ENCODE results near the gene EFCAB14.
"Not testable (repeated sequence)": the region's sequence is repeated elsewhere in the genome, so short reads cannot be mapped to it uniquely, and the experiment has no call there.

The EFCAB14 gene

DNA sequence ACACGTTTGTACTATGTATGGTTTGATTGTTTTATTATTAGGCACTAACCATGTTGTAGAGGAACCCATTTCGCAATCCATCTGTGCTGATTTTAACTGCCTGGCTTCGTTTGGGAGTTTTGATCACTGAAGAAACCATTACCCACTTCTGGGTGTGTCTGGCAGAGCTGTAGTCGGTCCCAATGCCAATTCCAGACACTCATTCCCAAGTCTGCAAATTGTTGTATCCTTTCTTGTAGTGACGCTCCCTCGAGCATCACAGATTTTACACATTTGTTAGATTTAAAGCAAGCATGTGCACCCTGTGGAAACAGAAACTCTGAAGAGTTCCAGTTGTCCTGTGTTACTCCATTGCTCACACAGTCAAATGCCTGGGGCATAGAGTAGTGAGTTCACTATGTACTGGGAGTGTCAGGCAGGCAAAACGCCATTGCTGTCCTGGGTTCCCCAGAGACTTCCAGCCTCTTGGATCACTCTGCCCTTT lies 31.0 kb upstream of the EFCAB14 start:
- Histone ChIP-seq H3K27me3 (replicated peaks; ENCODE audit: control insufficient read depth, insufficient read depth, low read length) (0 out of 2 replicates have a peak, but pooled peaks cover 2% of the 10 kb centered on the region), H3K4me3 (replicated peaks; ENCODE audit: low read depth, low read length) (no peak overlapping the region), H3K36me3 (ENCODE audit: control insufficient read depth, insufficient read depth, low read length) (no peaks in the 10 kb centered on the region)
- TF ChIP-seq, protein P1, sequence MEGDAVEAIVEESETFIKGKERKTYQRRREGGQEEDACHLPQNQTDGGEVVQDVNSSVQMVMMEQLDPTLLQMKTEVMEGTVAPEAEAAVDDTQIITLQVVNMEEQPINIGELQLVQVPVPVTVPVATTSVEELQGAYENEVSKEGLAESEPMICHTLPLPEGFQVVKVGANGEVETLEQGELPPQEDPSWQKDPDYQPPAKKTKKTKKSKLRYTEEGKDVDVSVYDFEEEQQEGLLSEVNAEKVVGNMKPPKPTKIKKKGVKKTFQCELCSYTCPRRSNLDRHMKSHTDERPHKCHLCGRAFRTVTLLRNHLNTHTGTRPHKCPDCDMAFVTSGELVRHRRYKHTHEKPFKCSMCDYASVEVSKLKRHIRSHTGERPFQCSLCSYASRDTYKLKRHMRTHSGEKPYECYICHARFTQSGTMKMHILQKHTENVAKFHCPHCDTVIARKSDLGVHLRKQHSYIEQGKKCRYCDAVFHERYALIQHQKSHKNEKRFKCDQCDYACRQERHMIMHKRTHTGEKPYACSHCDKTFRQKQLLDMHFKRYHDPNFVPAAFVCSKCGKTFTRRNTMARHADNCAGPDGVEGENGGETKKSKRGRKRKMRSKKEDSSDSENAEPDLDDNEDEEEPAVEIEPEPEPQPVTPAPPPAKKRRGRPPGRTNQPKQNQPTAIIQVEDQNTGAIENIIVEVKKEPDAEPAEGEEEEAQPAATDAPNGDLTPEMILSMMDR (IDR thresholded peaks at IDR 0.05; ENCODE audit: insufficient read depth, low read length, poor library complexity, severe bottlenecking): no peak
- DNase-seq (ENCODE audit: extremely low read depth, insufficient read length): no peak

DNA sequence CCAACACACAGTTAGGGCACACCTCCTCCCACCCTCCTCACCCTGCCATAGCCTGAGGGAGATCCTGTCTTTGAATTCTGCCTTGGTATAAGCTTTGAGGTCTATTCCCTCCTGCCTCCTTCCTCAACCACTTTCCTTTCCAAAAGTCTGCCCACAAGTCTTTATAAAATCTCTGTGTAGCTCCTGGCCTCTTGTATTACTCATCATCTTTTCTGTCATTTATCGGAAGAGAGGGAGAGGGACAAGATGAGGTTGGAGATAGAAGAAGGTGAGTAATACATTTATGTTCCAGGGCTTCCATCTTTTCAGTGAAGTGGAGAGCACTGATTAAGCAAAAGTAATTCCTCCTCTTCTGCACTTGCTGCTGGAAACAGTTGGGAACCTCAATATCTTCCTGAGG lies 30.5 kb upstream of the EFCAB14 start:
- TF ChIP-seq, protein P1 (IDR thresholded peaks at IDR 0.05; ENCODE audit: insufficient read depth, low read length, poor library complexity, severe bottlenecking): no peak
- DNase-seq (ENCODE audit: extremely low read depth, insufficient read length): no peak
- H3K27me3 ChIP-seq (replicated peaks; ENCODE audit: control insufficient read depth, insufficient read depth, low read length): 0 out of 2 replicates have a peak, but pooled peaks cover 2% of the 10 kb centered on the region
- H3K36me3 ChIP-seq (ENCODE audit: control insufficient read depth, insufficient read depth, low read length): no peaks in the 10 kb centered on the region
- H3K4me3 ChIP-seq (replicated peaks; ENCODE audit: low read depth, low read length): no peak overlapping the region

DNA sequence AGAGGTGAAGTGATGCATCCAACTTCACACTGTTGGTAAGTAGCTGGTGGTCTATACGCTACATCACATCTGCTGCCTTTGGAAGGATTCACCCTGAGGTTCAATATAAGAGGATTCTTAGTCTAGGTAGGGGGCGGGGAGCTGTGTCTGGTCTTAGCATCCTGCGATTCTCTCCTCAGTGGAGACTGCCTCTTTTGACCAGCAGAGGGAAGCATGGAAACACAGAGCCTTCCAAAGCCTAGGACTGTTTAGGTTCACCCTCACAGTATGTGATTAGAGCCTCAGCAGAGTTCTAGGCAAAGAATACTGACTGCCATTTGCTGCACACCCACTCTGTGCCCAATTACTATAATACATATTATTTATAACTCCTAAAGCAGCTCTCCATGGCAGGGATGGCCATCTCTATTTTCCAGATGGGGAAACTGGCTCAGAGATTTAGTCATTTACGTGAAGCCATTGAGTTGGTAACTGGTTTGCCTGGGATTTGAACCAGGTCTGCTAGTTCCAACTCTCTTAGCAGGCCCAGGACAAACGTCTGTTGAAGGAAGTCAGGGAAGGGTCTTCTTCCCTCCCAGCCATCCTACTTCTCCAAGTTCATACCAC lies 28.9 kb upstream of the EFCAB14 start:
- DNase-seq (ENCODE audit: extremely low read depth, insufficient read length): no peak
- TF ChIP-seq, protein P1 (IDR thresholded peaks at IDR 0.05; ENCODE audit: insufficient read depth, low read length, poor library complexity, severe bottlenecking): peak; percentile 39

DNA sequence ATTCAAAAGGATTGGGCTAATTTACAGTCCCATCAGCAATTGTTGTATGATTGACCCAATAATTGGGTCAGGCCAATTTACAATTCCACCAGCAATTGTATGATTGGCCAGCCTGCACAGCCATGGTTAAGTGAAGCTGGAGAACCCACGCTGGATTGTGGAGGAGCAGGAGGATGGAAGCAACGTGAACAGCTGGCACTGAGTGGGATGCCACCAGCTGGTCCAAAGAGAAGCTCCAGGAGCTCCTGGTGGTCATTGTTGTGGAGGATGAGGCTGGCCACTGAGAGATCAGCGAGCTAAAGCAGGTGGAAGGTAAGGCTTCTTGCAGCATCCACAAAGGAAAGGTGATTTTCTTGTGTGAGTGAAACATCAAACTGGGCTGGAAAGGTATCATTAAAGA lies 23.2 kb upstream of the EFCAB14 start:
- Histone ChIP-seq H3K36me3 (ENCODE audit: control insufficient read depth, insufficient read depth, low read length) (no peaks in the 10 kb centered on the region), H3K4me3 (replicated peaks; ENCODE audit: low read depth, low read length) (no peak overlapping the region), H3K27me3 (replicated peaks; ENCODE audit: control insufficient read depth, insufficient read depth, low read length) (no peaks in the 10 kb centered on the region)
- DNase-seq (ENCODE audit: extremely low read depth, insufficient read length): no peak
- TF ChIP-seq, protein P1 (IDR thresholded peaks at IDR 0.05; ENCODE audit: insufficient read depth, low read length, poor library complexity, severe bottlenecking): no peak

More for the DNA sequence above, 28.9 kb upstream of the EFCAB14 start:
- Histone ChIP-seq H3K4me3 (replicated peaks; ENCODE audit: low read depth, low read length) (no peak overlapping the region), H3K36me3 (ENCODE audit: control insufficient read depth, insufficient read depth, low read length) (no peaks in the 10 kb centered on the region), H3K27me3 (replicated peaks; ENCODE audit: control insufficient read depth, insufficient read depth, low read length) (0 out of 2 replicates have a peak, but pooled peaks cover 1% of the 10 kb centered on the region)

DNA sequence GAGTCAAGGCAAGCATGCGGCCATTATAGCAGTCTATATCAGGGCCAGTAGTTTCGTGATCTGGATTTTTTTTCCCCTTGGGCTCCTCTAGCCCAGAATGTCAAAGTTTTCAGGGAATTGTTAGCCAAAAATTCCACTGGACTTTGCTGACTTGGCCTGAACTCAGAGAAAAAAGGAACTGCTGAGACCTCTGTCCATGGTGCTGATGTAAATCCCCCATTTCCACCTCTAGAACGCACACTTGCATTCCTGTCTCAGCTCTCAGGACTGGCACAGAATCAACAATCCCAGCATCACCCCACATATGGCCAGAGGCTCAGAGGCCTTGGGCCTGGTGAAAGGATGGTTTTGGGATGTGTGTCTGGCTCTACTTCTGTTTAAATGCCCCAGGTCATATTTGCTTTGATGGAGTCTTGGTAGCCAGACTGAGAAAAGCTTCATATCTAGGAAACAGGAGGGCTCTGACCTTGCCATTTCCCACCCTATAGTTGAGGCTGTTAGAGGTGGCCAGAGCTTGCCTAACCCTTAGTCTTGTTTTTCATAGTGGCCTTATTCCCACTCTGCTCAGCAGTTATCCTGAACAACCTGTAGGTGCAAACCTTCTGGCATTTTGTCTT lies 16.9 kb upstream of the EFCAB14 start:
- TF ChIP-seq, protein P1 (IDR thresholded peaks at IDR 0.05; ENCODE audit: insufficient read depth, low read length, poor library complexity, severe bottlenecking): peak; percentile 32
- H3K36me3 ChIP-seq (ENCODE audit: control insufficient read depth, insufficient read depth, low read length): no peaks in the 10 kb centered on the region
- H3K4me3 ChIP-seq (replicated peaks; ENCODE audit: low read depth, low read length): no peak overlapping the region
- no peaks in the 10 kb centered on the region for H3K27me3 ChIP-seq (replicated peaks; ENCODE audit: control insufficient read depth, insufficient read depth, low read length)
- no peak for DNase-seq (ENCODE audit: extremely low read depth, insufficient read length)

DNA sequence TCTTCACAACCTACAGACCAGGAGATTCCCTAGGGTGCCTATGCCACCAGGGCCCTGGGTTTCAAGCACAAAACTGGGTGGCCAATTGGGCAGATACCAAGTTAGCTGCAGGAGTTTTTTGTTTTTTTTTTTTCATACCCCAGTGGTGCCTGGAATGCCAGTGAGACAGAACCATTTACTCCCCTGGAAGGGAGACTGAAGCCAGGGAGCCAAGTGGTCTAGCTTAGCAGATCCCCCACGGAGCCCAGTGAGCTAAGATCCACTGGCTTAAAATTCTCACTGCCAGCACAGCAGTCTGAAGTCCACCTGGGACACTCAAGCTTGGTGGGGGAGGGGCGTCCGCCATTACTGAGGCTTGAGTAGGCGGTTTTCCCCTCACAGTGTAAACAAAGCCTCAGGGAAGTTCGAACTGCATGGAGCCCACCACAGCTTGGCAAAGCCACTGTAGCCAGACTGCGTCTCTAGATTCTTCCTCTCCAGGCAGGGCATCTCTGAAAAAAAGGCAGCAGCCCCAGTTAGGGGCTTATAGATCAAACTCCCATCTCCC lies 9.5 kb upstream of the EFCAB14 start:
- not testable (repeated sequence) for DNase-seq (ENCODE audit: extremely low read depth, insufficient read length); H3K27me3 ChIP-seq (replicated peaks; ENCODE audit: control insufficient read depth, insufficient read depth, low read length); H3K4me3 ChIP-seq (replicated peaks; ENCODE audit: low read depth, low read length); H3K36me3 ChIP-seq (ENCODE audit: control insufficient read depth, insufficient read depth, low read length)
